Measurements from ENCODE around the gene SLCO6A1.

GRCh38 chr5:102528600-102528999, 29.8 kb upstream of the SLCO6A1 start:
- TF ChIP-seq POLR2AphosphoS5 (IDR thresholded peaks at IDR 0.05; ENCODE audit: borderline replicate concordance, low read depth, low read length) (no peak), EZH2 (IDR thresholded peaks at IDR 0.05) (no peak)

Data from SK-N-MC (cell line).